WTC11 (cell line): ENCODE results near the gene SANBR. TPM values are rescaled to one million over a fixed set of nuclear protein-coding genes. Genes with fewer than 3 reads are reported as not detected.

ENCODE experiments used
- ATAC-seq: fragments of 200-7000 bp; cut with Tn5 transposase; 2 replicates; pipeline ENCODE4 v1.10.0; 2021; ENCODE audit warnings: mild to moderate bottlenecking, moderate library complexity
- CTCF ChIA-PET: fragments of 300-600 bp; sonication (Branson Sonifier 250); formaldehyde crosslinking; loops from one replicate; lab custom pipeline; 2021; ENCODE audit warnings: antibody characterized with exemption; lab: Charles Lee
- POLR2A ChIA-PET: fragments of 350-600 bp; sonication (Branson Sonifier 250); formaldehyde crosslinking; loops from one replicate; lab custom pipeline; 2021; ENCODE audit warnings: antibody characterized with exemption; lab: Charles Lee
- DNase-seq: peaks from one replicate; pipeline ENCODE4 v3.0.0; 2021; ENCODE audit warnings: low spot score
- H3K27ac Mint-ChIP-seq: 2 replicates; pipeline ENCODE4 v1.8.0; 2021; ENCODE audit warnings: mixed read lengths
- H3K27me3 Mint-ChIP-seq: 2 replicates; pipeline ENCODE4 v1.8.0; 2021; ENCODE audit warnings: low read depth, mild to moderate bottlenecking, moderate library complexity, mixed read lengths
- H3K36me3 Mint-ChIP-seq: 2 replicates; pipeline ENCODE4 v1.8.0; 2021; ENCODE audit warnings: mixed read lengths
- H3K4me1 Mint-ChIP-seq: 2 replicates; pipeline ENCODE4 v1.8.0; 2022; ENCODE audit warnings: mixed read lengths
- H3K4me3 Mint-ChIP-seq: 2 replicates; pipeline ENCODE4 v1.8.0; 2021; ENCODE audit warnings: mild to moderate bottlenecking, moderate library complexity, mixed read lengths
- H3K9me3 Mint-ChIP-seq: 2 replicates; pipeline ENCODE4 v1.8.0; 2021; ENCODE audit warnings: mixed read lengths
- ARID4B ChIP-seq: sonication (generic); formaldehyde crosslinking; IDR thresholded peaks from 2 replicates; pipeline ENCODE4 v1.8.0; 2023; ENCODE audit warnings: missing genetic modification reagents, mild to moderate bottlenecking, borderline replicate concordance
- CDX4 ChIP-seq: fragments of 250-450 bp; sonication (Bioruptor Pico); IDR thresholded peaks from 2 replicates; pipeline ENCODE4 v1.9.0; 2021; ENCODE audit warnings: moderate library complexity, mild to moderate bottlenecking, inconsistent platforms, borderline replicate concordance
- CREM ChIP-seq: sonication (generic); formaldehyde crosslinking; IDR thresholded peaks from 2 replicates; pipeline ENCODE4 v1.8.1; 2022; ENCODE audit warnings: mild to moderate bottlenecking, missing genetic modification reagents, moderate library complexity
- CTCF ChIP-seq: fragments of 200-600 bp; IDR thresholded peaks from 2 replicates; pipeline ENCODE4 v1.8.0; 2022; ENCODE audit warnings: antibody characterized with exemption
- ESRRA ChIP-seq: sonication (generic); formaldehyde crosslinking; IDR thresholded peaks from 2 replicates; pipeline ENCODE4 v1.8.1; 2022; ENCODE audit warnings: mild to moderate bottlenecking, missing genetic modification reagents, borderline replicate concordance
- FOXK1 ChIP-seq: sonication (generic); formaldehyde crosslinking; IDR thresholded peaks from 2 replicates; pipeline ENCODE4 v1.8.0; 2022; ENCODE audit warnings: mild to moderate bottlenecking, moderate library complexity, missing genetic modification reagents
- GTF2I ChIP-seq: fragments of 250-450 bp; sonication (Bioruptor Pico); conservative IDR thresholded peaks from 2 replicates; pipeline ENCODE4 v1.4.0; 2021; ENCODE audit warnings: mild to moderate bottlenecking
- HMGA2 ChIP-seq: fragments of 250-450 bp; sonication (Bioruptor Pico); IDR thresholded peaks from 2 replicates; pipeline ENCODE4 v1.4.0; 2021; ENCODE audit warnings: mild to moderate bottlenecking, moderate library complexity
- IRF2 ChIP-seq: sonication (generic); formaldehyde crosslinking; IDR thresholded peaks from 2 replicates; pipeline ENCODE4 v1.8.0; 2022; ENCODE audit warnings: low read depth, missing genetic modification reagents, borderline replicate concordance
- SMAD3 ChIP-seq: sonication (generic); formaldehyde crosslinking; IDR thresholded peaks from 2 replicates; pipeline ENCODE4 v1.8.0; 2022; ENCODE audit warnings: missing genetic modification reagents, mild to moderate bottlenecking, borderline replicate concordance
- STAT6 ChIP-seq: sonication (generic); formaldehyde crosslinking; conservative IDR thresholded peaks from 2 replicates; pipeline ENCODE4 v1.8.1; 2023; ENCODE audit warnings: mild to moderate bottlenecking, low read depth, missing genetic modification reagents, moderate library complexity
- USF2 ChIP-seq: sonication (generic); formaldehyde crosslinking; IDR thresholded peaks from 2 replicates; pipeline ENCODE4 v1.8.1; 2023; ENCODE audit warnings: mild to moderate bottlenecking, missing genetic modification reagents, moderate library complexity
- ZNF232 ChIP-seq: sonication (generic); formaldehyde crosslinking; IDR thresholded peaks from 2 replicates; pipeline ENCODE4 v1.8.0; 2022; ENCODE audit warnings: mild to moderate bottlenecking, missing genetic modification reagents
- total RNA-seq: library from RNA; stranded (reverse); gene quantifications from 3 replicates; pipeline ENCODE4 v1.2.3, GENCODE V29; 2021

Gene SANBR
- total RNA-seq, 1 experiment from 2014 or later: 8.9 TPM

- H3K9me3 Mint-ChIP-seq: peaks cover 22% of the 10 kb centered on the region
- peaks cover 5% of the 10 kb centered on the region for H3K27me3 Mint-ChIP-seq
- ChIA-PET CTCF (no interaction called here), POLR2A (interaction anchor here (0.6 kb wide), 1 partner anchor 278 kb away, joined by 4 read pairs; no protein-coding TSS in a partner anchor)
- no peaks in the 10 kb centered on the region for H3K4me1 Mint-ChIP-seq
- DNase-seq (no peak), ATAC-seq (no peak)
- no peak for TF ChIP-seq CTCF
- no peak overlapping the region for H3K4me3 Mint-ChIP-seq
- H3K36me3 Mint-ChIP-seq: peaks cover 25% of the 10 kb centered on the region
- no peak overlapping the region for H3K27ac Mint-ChIP-seq
Measured at GRCh38 chr2:61042807-61043206, 22.9 kb upstream of the SANBR start.

GRCh38 chr2:61044636-61045035 is 21.0 kb upstream of the SANBR start:
- TF ChIP-seq USF2 (CRISPR knock-in tag) (no peak), STAT6 (CRISPR knock-in tag) (no peak), CDX4 (CRISPR knock-in tag) (no peak), FOXK1 (CRISPR knock-in tag) (no peak), SMAD3 (CRISPR knock-in tag) (no peak), HMGA2 (CRISPR knock-in tag) (no peak), ZNF232 (no peak), ESRRA (CRISPR knock-in tag) (no peak), IRF2 (CRISPR knock-in tag) (no peak), CREM (CRISPR knock-in tag) (no peak), GTF2I (no peak), ARID4B (CRISPR knock-in tag) (no peak)
- Mint-ChIP-seq H3K27ac (no peak overlapping the region), H3K9me3 (peaks cover 3% of the 10 kb centered on the region), H3K27me3 (no peaks in the 10 kb centered on the region), H3K4me1 (no peaks in the 10 kb centered on the region), H3K4me3 (no peak overlapping the region), H3K36me3 (peaks cover 14% of the 10 kb centered on the region)
- DNase-seq (no peak), ATAC-seq (no peak)
- CTCF ChIA-PET: no interaction called here
- POLR2A ChIA-PET: no interaction called here
